HL-60 (cell line): ENCODE data around the gene MBNL3.

ENCODE experiments used
- CTCF ChIP-seq: IDR thresholded peaks from one replicate; pipeline ENCODE4 v1.5.1; 2011; ENCODE audit warnings: low read length, control low read depth, inconsistent platforms; ENCODE audit not compliant: insufficient read depth
- GABPA ChIP-seq: IDR thresholded peaks from 2 replicates; pipeline ENCODE4 v1.6.1; 2012; ENCODE audit warnings: low read depth
- POLR2AphosphoS5 ChIP-seq: IDR thresholded peaks from 2 replicates; pipeline ENCODE4 v1.6.1; 2012; ENCODE audit warnings: low read depth
- SPI1 ChIP-seq: IDR thresholded peaks from 2 replicates; pipeline ENCODE4 v1.6.1; 2012; ENCODE audit warnings: low read depth, mild to moderate bottlenecking, borderline replicate concordance
- TF ChIP-seq, protein P1 (sequence below): IDR thresholded peaks from 2 replicates; pipeline ENCODE4 v1.6.1; 2012; ENCODE audit warnings: low read depth; ENCODE audit not compliant: insufficient replicate concordance

- TF ChIP-seq, protein P1, sequence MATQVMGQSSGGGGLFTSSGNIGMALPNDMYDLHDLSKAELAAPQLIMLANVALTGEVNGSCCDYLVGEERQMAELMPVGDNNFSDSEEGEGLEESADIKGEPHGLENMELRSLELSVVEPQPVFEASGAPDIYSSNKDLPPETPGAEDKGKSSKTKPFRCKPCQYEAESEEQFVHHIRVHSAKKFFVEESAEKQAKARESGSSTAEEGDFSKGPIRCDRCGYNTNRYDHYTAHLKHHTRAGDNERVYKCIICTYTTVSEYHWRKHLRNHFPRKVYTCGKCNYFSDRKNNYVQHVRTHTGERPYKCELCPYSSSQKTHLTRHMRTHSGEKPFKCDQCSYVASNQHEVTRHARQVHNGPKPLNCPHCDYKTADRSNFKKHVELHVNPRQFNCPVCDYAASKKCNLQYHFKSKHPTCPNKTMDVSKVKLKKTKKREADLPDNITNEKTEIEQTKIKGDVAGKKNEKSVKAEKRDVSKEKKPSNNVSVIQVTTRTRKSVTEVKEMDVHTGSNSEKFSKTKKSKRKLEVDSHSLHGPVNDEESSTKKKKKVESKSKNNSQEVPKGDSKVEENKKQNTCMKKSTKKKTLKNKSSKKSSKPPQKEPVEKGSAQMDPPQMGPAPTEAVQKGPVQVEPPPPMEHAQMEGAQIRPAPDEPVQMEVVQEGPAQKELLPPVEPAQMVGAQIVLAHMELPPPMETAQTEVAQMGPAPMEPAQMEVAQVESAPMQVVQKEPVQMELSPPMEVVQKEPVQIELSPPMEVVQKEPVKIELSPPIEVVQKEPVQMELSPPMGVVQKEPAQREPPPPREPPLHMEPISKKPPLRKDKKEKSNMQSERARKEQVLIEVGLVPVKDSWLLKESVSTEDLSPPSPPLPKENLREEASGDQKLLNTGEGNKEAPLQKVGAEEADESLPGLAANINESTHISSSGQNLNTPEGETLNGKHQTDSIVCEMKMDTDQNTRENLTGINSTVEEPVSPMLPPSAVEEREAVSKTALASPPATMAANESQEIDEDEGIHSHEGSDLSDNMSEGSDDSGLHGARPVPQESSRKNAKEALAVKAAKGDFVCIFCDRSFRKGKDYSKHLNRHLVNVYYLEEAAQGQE = no peak
- TF ChIP-seq CTCF (no peak), GABPA (no peak), POLR2AphosphoS5 (no peak), SPI1 (no peak)
Observed at GRCh38 chrX:132467026-132467425, 21.8 kb downstream of the MBNL3 start.
